Measurements from ENCODE around the gene PALD1.
A peak's percentile ranks its signal among the peaks of the same experiment; 100 is the strongest.

PALD1 gene

DNA sequence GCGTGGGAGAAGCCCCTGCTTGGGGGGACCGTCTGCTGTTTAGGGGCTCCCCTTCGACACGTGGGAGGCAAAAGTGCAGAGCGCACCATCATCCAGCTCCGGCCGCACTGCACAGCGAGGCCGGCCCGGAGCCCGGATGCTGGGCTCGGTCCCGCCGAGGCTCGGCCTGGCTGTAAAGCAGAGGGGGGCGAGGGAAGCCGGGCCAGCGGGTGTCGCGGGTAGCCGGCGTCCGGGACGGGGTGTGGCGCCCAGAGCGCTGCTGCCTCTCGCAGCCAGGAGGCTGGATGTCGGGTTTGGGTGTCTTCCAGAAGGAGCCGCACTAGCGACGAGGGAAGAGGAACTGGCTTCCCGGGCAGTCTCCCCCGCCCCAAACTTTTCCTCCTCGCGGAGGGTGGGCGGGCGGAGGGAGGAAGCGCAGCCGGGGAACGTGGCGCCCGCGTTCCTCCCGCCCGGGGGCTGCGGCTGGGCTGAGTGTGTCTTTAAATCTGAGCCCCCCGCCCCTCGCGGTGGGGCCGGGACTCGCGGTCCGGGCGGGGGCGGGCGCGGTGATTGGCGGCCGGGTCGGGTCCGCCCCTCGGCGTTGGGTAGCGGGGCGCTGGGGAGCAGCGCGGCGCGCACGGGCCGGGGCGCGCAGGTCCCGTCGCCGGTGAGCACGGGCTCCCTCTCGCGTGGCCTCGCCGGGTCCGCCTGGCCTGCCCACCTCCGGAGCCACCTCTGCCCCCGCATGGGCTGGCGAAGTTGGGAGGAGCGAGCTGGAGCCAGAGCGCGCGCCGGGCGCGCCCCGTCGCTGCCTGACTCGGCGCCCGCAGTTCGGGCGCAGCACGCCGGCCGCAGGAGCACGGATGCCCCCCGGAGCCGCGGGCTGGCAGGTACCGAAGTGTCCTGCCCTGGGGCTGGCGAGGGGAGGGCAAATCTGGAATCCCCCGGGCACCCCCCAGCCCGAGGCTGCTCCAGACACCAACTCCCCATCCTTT is at the start of gene PALD1:
Gene PALD1 (plus strand): TSS at position 577 of the 974 bp plus-strand sequence. CDS start 47,185 bp downstream, outside the sequence.
- peak; percentile 36 for DNase-seq

DNA sequence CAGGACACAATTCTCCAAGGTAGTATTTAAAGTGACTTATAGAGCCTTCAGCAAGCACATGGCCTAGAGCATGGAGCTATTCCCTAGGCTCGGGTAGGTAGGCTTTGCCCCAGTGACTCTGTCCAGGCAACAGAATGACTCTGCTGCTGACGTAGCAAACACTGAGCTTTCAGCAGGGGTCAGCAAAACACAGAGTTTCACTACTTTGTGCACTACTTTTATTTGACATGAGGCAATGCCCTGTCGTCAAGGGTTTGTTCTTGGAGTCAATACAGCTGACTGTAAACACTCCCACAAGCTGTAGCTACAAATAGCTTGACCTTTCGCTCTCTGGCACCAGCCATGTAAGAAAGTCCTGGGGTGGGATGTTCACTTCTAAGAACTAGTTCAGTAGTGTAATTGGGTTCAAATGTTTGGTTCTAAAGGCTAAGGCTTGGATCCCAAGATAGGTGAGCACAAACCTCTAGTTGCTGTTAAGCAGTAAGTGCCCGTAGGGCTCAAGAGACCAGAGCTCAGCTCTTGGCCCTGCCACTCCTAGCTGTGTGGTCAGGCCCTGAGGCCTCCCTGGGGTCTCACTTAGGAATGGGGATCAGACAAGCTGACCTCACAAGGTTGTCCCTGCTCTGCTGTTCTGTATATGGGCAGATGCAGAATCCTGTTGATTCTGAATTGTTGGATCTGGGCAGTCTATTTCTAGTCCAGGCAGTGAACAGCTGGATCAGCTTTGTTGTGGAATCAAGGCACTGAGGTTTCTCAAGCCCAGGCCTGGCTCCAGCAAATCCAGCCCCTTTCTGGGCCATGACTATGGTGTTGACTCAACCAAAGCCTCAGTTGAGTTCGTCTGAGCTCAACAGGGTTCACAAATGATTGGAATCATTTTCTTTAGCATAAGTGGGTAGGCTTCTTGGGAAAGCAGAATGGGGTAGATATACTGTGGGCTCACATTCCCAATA is 47.8 kb upstream of the PALD1 start:
- no peak for DNase-seq

DNA sequence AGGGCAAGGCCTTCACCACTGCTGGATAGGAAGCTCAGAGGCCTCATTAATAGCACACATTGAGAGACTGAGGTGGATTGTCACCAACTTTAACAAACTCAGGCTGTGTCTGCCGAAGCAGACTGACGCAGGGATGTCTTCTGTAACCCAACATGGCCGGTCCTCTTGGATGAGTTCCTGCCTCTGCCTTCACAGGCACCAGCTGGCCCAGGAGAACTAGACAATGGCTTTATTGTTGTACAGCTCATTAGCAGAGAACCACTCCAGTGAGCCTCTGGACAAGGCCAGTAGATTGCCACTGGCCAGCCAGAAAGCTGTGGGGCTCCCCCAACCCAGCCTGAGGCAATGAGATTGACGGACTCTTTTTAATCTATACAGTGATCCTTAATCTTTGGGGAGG is 46.5 kb upstream of the PALD1 start:
- no peak for DNase-seq

DNA sequence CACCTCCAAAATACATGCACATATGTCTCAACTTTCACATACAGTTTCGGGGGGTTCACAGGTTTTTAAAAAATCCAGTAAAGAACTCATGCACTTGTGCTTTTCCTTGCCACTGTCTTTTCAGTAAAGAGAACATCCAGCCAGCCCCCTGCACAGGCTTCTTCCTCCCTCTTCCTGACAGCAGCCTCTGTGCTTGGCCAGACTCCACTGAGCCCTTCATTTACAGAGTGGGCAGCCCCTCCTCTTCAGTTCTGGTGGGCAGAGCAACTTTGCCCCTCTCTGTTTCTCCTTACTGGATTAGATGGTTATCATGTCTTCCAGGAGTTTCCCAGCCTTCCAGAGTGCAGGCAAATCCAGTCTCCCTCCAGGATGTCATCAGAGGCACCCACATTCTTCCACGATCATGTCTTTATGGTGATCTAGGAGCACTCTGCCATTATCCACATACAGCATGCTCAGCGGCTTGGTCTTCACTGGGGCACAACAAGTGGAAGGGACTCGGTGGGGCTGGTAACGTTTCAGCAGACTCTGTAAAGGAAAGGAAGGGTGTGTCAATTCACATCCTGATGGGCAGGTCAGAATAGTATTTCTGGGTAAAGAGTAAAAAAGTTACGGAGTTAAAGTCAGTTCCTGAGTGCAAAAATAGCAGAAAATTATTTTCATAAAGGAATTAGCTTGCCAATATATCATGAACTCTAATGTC is 45.9 kb upstream of the PALD1 start:
- no peak for DNase-seq

DNA sequence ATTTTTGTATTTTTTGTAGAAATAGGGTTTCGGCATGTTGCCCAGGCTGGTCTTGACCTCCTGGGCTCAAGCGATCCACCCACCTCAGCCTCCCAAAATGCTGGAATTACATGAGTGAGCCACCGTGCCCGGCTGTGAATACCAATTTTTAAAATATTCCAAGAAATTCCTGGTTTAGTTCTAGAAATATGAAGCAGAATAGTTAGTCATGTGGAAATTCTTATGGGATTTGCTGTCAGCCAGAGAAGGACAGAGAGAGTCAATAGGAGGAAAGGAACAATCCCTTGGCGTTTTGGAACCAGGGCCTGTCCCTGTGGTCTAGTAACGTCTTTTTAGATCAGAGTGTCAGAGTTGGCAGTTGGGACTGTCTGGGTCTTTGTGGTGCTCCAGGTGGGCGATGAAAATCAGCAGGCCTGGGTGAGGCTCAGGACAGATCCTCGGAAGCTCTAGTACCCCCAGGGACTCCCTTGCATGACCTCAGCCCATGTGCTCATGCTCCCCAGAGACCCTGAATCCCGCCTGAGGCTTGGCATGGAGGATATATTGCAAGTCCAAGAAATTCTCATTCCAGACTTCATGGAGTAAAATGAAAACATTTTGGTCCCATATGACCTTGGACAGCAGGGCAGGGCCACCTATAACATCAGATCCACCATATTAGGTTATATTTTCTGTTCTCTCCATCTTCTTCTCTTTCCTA is 44.8 kb upstream of the PALD1 start:
- DNase-seq: no peak

DNA sequence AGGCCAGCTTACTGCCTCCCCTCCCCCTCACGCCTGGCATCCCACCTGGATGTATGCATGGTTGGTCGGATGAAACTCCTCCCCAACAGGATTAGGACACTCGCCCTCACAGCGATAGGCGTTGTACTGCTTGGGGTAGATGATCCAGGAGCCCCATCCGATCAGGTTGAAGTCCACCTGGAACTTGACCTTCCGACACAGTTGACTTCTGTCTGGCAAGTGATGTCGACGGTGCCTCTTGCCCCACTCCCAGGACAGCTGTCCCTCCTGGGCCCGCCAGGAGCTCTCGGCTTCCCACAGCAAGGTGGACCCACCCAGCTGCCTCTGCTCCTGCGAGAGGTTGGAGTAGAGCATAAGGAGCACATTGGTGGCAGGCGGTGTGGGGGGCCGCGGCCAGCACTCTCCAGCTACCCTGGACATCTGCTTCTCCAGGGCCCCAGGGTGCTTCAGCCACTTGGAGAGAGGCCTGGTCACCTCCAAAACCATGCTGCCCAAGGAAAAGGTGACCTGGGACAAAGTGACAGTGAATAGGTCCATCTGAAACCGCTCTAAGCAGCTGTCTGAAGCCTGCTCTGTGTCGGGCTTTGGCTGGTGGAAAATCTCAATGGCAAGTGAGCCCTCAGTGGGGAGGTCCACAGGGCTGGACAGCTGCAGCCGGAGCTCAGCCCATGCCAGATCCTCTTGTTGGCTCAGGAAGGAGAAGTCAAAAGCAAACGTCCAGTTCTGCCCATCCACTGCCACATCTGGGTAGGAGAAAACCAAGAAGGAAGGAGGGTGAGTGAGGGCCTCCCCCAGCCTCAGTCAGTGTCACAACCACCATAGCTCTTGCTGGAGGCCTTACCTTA is 43.1 kb upstream of the PALD1 start:
- no peak for DNase-seq

DNA sequence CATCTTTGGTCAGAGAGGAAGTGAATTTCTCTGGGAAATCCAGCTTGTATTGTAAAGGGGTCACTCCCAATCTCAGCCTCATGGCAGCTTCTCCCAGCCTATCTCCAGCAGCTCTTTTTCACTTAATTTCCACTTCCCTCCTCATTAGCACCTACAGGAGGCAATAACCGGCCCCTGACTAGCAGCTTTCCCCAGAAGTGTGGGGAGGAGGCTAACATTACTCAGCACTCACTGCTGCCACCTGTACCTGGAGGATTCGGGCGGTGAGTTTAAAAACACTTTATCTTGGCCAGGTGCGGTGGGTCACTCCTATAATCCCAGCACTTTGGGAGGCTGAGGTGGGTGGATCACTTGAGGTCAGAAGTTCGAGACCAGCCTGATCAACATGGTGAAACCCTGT is 40.8 kb upstream of the PALD1 start:
- DNase-seq: no peak

DNA sequence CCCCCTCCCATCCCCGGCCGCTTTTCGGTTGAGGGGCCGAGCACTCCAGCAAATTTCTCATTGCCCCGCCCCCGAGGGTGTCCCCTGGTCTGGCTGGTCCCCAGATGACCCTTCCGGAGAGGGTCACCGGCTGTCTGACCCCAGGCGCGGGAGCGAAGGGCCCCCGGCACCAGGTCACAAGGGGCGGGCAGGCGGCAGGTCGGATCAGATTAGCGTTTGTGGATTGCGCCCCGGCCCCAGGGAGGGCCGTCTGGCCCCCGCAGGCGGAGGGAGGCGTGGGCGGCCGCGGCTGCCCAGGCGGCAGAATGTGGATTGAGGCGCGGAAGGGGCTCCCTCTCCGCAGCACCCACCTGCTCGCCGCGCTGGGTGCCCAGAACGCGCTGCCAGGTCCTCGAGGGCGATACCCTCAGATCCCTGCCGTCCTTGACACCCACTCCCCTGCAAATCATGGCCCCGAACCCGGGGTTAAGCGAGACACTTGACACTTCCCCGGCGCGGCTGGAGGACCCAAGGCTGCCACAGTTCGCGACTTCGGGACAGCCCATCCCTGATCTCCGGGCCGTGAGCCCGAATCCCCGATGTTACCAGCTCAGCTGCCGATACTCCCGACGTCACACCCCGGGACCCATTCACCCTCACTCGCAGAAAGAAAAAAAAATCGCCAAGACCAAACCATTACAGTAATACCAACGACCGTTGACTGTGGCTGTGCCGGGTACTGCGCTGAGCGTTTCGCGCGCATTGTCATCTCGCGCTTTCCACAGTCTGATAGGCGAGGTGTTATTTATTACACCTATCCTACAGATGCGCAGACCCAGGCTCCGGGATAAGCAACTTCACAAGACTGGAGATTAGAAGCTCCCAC is 38.0 kb upstream of the PALD1 start:
- no peak for DNase-seq

DNA sequence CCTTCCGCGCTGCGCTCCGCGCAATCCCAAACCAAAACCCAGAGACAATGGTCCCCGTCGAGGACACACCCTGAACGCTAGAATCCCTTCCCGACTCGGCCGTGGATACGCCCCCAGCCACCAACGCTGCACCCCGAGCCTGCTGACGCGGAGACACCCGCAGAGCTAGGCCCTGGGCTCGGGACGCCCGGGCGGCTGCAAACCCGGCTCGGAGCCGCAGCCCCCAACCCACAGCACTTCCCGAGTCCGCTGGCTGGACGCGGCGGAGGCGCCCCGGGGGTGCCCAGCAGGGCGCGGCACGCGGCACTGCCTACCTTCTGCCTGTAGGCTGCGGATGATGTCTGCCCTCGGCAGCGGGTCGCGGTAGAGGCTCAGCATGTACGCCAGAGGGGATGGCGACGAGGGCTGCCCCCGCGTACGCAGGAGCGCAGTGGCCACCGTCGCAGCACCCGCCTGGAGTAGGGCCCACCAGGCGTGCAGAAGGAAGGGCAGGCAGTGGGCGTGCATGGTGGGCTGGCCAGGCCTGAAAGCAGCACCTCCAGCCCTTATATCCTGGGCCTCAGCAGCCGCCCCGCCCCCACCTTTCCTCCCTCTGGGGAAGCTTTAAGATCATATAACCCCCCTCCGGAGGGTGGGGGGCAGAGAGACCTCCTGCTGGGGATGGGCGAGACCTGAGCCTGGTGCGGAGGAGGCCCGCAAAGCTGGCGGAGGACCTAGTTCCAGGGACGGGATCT is 37.2 kb upstream of the PALD1 start, which contains the start of gene NODAL:
Gene NODAL (minus strand): TSS at position 521 of the 734 bp plus-strand sequence. CDS start 14 bp downstream, at position 507.
- DNase-seq: peak; percentile 9

DNA sequence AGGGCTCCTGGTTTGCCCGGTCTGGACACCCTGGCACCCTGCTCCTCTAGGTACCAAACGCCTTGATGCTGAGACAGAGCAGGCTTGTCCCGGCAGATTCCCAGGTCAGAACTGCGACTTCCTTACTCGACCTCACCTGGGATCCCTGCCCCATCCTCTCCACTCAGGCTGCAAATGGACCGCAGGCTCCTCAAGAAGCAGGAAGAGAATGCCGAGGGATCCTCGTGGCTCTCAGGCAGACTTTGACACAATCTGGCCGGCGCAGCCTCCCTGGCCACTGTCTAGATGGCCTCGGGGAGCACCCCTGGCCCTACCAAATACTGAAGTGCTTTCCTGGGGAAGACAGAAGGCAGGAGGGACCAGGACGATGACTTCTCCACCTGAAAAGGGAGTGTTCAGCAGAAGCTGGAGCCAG is 36.7 kb upstream of the PALD1 start:
- no peak for DNase-seq

DNA sequence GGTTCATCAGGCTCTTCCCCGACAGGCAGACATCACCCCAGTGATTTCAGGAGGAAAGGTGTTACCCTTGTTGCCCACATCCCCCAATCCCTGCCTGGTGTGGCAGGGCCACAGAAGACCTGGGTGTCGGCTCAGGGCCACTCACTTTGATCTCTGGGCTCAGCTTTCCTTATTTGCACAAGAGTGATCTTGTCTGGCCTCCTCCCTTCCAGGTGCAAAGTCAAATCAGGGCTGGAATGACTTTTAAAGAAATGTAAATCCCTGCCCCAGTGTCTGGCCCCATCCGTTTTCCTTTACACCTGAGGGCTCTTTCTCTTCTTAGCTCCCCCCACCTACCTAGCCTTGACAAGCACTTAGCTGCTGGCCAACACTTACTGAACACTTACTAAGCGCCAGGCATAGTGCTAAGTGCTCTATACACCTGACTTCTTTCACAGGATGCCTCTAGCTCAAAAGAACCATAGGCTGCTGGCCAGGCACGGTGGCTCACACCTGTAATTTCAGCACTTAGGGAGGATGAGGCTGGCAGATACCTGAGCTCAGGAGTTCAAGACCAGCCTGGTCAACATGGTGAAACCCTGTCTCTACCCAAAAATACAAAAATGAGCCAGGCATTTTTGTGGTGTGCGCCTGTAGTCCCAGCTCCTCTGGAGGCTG is 36.1 kb upstream of the PALD1 start:
- no peak for DNase-seq

DNA sequence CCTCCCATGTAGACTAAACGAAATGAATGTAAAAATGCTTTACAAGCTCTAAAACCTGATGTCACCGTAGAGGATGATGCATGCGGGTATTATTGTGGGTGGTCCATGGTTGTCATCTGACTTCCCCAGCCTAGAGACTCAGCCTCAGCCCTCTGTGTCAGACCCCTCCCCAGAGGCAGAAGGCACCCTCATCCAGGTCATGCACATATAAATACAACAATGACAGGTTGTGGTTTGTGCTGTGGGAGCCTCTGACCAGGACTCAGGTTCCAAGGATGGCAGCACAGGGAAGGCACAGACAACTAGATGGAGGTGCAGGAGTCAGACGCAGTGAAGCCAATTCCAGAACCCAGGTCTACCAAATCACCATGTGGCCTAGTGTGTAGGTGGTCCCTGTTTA is 33.8 kb upstream of the PALD1 start:
- DNase-seq: no peak

DNA sequence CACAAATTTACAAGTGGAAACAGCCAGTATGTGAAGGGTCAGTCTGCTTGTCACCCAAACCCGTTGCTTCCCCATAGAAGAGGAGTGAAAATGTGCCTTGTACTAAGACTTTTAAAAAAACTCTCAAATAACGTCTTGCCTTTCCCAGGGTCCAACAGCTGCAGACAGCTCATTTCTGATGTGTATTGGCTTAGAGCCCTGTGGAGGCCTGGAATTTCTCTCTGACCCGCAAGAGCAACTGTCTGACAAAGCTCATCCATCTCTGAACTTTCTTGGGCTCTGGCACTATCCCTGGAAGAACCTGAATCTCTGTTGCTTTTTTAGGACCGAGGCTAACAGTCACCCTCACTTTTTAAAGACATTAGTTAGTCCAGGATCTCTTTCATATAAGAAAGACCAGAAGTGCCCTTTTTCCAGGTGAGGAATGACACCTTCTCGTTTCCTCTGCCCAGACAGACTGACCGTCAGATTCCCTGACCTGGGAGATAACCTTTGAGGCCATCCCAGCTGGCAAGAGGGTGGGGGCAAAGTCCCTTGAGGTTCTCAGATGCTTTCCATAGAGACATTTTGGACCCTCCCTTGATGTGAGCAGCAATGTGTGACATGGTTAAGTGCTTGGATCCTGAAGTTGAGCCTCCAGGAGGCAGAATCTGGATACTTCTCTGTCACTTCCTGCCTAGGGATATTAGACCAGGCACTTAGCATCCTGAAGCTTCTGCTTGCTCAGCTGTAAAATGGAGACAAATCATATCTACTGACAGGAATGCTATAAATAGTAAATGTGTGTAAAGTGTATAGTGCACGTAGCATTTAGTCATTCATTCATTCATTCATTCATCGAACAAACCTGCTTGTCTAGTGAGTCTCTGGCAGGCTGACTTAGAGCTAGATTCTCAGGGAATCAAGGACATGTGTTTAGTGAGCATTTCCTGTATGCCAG is 32.6 kb upstream of the PALD1 start:
- no peak for DNase-seq

DNA sequence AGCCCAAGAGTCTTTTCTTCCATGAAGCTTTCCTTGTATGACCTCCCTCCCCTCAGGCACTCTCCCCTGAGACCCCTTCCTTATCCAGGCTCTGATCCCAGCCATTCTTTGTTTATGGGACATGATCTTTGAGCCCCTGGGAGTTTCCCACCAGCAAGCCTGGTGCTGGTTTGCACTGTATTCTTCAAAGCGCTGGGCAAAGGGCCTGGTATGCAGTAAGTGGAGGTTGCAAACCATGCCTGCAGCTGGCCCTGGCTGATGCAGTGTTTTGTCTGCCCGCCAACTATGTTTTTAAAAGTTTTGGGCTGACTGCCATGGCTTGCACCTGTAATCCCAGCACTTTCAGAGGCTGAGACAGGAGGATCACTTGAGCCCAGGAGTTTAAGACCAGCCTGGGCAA is 30.3 kb upstream of the PALD1 start:
- no peak for DNase-seq

DNA sequence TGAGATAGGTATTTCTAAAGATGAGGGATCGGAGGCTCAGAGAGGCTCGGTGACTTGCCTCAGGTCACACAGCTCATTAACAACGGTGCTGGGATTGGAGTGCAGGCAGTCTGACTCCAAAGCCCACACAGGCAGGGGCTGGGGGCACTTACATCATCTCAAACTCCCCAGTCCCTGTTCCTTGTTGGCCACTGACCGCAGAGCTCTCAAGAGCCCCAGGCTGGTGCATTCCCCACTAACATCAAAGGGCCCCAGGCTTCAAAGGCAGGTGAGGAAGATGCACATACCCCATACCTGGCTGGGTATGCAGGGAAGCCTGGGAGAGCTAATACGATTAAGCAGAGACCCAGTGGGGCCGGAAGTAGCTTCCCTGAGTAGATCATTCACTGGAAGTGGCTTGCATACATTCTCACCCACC is 23.3 kb upstream of the PALD1 start:
- DNase-seq: no peak

DNA sequence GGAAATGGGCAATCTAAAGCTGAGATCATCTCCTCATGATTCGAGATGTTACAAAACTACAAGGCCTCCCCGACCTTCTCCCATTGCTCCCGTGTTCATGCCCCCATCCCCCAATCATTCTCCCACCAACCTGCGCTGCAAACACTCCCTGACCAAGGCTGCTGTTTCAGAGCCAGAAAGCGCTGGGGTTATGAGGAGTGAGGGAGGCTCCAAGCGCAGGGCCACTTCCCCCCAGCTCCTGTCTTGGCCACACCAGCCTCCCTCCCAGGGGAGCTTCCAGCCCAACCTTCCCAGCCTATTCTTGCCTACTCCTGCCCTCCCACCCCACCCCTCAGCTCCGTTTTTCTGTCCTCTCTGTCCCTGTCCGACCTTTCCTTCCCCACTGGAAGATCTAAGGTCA is 22.4 kb upstream of the PALD1 start:
- no peak for DNase-seq

DNA sequence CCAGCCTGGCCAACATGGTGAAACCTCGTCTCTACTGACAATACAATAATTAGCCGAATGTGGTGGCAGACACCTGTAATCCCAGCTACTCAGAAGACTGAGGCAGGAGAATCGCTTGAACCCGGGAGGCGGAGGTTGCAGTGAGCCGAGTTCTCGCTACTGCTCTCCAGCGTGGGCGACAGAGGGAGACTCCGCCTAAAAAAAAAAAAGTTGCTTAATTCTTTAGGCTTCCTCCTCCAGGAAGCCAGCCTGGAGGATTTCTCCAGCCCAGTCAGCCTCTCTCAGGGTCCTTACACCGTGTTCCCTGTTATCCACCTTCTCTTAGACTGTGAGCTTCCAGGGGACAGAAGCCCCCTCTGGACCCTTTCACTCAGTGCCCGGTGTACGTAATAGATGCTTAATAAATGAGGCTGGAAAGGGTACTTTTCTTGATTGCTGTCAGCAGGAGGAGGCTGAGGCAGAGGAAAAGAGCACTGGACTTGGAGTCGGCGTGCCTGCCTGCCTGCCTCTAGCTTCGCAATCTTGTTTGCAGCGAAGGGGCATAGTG is 20.7 kb upstream of the PALD1 start:
- DNase-seq: no peak
